Astrocyte of the cerebellum (primary cell): ENCODE measurements around the gene SEPTIN5.

Experiments
- DNase-seq: peaks from one replicate; pipeline ENCODE4 v3.0.0-alpha.2; 2011; ENCODE audit warnings: low read depth
- H3K4me3 ChIP-seq: 2 replicates; pipeline ENCODE4 v1.5.1; 2011; ENCODE audit warnings: mild to moderate bottlenecking, low read depth, low read length, moderate library complexity
- in situ Hi-C: cut with HindIII; loops from 2 replicates; pipeline ENCODE4 v1.10.0; 2017; ENCODE audit warnings: low sequenced_read_pairs
- TF ChIP-seq, protein P1 (sequence below): IDR thresholded peaks from 2 replicates; pipeline ENCODE4 v1.5.1; 2012; ENCODE audit warnings: low read length, low read depth, moderate library complexity, mild to moderate bottlenecking; ENCODE audit errors: missing control alignments

The SEPTIN5 gene

DNA sequence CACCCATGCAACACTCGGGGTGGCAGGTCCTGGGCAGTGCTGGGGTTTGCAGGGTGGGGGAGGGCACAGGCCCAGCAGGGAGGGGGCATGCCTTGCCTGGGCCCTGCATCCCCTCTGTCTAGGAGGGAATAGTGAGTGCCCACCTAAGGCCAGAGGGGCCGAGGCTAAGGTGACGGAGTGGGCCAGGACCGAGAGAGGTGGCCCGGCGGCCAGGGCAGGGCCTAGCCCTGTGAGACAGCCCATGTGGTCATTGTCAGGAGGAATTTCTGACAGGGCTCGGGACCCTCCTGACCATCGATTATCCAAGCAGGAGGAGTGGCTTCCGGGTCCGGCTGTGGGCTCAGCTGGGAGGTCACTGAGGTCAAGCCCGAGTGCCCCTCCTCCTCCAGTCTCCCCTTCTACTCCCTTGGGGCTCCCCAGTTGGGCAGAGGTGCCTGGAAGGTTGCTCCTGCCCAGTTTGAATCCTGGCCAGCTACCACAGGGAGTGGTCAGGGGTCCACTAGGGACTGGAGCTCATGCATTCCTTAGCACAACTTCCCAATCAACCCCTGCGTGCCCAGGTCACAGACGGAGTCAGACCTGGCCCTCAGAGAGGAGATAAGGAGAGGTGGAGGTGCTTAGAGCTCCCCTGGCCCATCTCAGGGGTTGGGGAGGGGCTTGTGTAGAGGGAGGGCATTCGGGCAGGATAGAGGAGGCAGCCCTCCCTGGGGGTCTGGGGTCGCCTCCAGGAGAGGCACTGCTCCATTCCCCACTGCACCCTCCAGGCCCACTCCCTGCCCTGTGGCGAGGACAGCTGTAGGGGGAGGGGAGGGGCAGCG, 23.8 kb downstream of the SEPTIN5 start:
- no peak for DNase-seq
- TF ChIP-seq, protein P1, sequence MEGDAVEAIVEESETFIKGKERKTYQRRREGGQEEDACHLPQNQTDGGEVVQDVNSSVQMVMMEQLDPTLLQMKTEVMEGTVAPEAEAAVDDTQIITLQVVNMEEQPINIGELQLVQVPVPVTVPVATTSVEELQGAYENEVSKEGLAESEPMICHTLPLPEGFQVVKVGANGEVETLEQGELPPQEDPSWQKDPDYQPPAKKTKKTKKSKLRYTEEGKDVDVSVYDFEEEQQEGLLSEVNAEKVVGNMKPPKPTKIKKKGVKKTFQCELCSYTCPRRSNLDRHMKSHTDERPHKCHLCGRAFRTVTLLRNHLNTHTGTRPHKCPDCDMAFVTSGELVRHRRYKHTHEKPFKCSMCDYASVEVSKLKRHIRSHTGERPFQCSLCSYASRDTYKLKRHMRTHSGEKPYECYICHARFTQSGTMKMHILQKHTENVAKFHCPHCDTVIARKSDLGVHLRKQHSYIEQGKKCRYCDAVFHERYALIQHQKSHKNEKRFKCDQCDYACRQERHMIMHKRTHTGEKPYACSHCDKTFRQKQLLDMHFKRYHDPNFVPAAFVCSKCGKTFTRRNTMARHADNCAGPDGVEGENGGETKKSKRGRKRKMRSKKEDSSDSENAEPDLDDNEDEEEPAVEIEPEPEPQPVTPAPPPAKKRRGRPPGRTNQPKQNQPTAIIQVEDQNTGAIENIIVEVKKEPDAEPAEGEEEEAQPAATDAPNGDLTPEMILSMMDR = no peak
- no peak overlapping the region for H3K4me3 ChIP-seq
- in situ Hi-C loops = no loop called here

DNA sequence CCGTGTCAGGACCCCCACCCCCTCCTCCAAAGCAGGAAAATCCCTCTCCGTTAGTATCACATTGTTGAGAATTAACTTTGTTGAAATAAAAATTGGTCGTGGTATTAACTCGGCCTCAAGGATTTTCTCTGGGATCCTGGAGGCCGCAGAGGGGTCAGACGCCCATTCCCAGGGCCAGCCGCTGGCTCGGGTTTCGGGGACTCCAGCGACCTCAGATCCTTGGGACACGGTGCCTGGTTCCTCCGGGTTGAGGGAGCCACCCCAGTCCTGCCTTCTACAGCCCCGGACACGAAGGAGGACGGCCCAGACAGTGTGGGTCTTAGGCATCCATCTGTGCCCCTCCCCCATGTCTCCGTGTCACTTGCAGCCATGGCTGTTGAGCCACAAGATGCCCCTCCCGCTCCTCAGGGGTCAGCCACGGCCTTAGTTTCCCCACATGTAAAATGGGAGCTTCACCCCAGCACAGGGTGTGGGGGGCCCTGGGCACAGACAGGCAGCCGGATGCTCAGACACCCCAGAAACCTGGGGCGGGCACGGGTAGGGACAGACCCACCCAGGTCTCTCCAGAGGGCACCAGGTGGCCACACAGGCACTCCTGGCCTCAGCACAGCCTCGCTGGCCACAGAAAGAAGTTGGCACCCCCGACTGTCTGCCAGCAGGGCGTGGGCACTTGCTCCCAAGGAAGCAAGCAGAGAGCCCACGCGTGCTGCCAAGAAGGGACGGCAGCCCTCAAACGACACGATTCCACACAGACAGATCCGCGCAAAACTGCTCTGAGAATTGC, 24.6 kb downstream of the SEPTIN5 start:
- no peak for DNase-seq
- no peak overlapping the region for H3K4me3 ChIP-seq
- in situ Hi-C loops = no loop called here
- TF ChIP-seq, protein P1 = no peak

DNA sequence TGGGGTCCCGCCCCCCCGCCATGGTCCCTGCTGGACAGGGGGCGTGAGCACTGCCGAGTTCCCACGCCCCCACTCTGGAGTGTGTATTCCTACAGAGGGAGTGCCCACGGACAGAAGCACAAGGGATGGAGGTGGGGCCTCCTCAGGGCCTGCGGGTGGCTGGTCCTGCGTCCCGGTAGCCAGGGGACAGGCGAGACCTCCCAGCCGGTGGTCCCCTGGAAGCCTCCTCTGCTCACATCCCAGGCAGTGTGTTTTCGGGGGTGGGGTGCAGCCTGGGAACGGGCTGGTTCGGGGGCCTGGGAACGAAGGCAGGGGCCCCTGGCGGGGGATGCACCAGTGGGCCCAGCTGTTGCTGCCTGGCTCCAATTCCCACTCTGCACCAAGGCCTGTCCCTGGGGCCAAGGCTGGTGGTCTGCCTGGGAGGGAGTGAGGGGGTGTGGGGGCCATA, 25.2 kb downstream of the SEPTIN5 start:
- no peak overlapping the region for H3K4me3 ChIP-seq
- TF ChIP-seq, protein P1 = no peak
- no peak for DNase-seq
- in situ Hi-C loops = no loop called here

DNA sequence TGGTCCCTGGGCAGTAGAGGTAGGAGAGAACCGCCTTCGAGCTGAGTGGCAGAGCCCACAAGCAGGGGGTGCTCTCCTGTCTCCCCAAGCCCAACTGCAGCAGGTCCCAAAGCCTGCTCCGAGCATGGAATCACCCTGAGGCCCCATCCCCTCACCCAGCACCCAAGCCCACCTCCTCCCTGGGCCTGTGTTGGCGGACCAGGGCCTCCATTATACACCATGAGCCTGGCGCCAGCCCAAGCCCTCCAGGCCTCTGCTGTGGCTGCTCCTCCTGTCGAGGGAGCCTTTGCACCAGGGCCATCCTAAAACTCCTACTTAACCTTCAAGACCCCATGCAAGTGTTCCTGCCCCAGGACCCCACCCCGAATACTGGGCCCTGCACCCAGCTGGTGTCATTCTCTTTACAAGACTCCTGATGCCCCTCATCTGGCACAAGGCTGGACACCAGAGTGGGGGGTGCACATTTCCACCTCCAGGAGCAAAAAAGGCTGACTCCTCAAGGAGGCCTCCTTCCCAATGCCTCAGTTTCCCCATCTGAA, 25.7 kb downstream of the SEPTIN5 start:
- TF ChIP-seq, protein P1 = no peak
- no peak for DNase-seq
- no peak overlapping the region for H3K4me3 ChIP-seq
- in situ Hi-C loops = no loop called here

DNA sequence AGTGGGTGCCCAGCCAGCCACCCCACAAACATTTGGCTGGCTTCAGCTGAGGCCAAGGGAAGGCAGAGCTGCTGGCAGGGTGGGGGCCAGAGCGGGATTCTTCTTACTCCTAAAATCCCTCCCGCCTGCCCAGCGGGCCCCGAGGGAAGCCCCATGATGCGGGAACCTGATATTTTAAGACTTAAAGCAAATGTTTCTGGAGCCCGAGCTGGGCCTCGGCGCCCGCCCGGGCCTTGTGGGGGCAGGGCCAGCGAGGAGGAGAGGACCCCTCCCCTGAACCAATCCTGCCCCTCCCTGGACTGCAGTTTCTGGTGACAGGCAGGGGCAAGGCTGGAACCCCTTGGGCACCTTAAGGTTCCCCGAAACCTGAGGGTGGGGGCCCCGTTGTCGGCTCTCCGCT, 26.3 kb downstream of the SEPTIN5 start:
- H3K4me3 ChIP-seq = no peak overlapping the region
- in situ Hi-C loops = no loop called here
- TF ChIP-seq, protein P1 = no peak
- DNase-seq = no peak

DNA sequence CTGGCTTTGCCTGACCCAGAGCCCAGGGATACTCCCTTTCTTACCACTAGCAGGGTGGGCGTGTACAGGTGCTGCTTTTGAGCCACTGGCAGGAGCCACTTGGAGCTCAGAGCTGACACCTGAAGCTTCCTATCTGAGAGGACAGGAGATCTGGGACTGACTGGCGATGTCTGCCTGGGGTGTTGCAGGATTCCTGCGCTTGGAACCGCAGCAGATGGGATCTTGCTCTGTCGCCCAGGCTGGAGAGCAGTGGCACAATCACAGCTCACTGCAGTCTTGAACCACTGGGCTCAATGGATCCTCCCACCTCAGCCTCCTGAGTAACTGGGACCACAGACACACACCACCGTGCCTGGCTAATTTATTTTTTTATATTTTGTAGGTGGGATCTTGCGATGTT, 26.8 kb downstream of the SEPTIN5 start:
- TF ChIP-seq, protein P1 = no peak
- DNase-seq = no peak
- in situ Hi-C loops = no loop called here
- no peak overlapping the region for H3K4me3 ChIP-seq
